ENCODE data around the gene INCENP. TPM values are rescaled to one million over a fixed set of nuclear protein-coding genes. Genes with fewer than 3 reads are reported as not detected.

Gene INCENP
- total and polyA plus RNA-seq, 2 of the 13 experiments (the other 11 are each of a cell fraction or from before 2014, with no cell fraction given): 14.1 to 37.3 TPM

DNA sequence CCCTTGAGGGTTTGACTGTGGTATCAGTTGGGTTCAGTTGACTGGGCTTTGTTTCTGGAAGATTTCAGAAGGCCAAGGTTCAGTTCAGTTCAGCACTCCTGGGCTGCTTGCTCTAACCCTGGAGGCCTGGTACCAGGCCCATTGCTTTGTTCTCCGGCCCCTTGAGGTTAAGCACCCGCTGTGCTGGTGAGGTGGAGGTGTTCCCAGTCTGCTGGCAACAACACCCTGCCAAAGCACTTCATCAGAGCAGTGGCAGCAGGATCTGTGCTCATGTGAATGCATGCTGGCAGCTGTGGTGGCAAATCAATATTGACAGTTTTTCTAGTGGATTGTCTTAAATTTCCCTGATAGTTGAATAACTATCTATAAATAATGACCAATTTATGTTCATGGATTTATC lies 62.4 kb downstream of the INCENP start:
- Histone ChIP-seq H3K4me3 (replicated peaks in 1 of 3; ENCODE audit: insufficient read depth in 1 of 3, low read depth in 2 of 3, low read length in 3 of 3) (no peak overlapping the region), H3K4me2 (ENCODE audit: low read depth, low read length) (no peak overlapping the region), H3K79me2 (ENCODE audit: insufficient read depth, low read length) (no peaks in the 10 kb centered on the region), H3K27ac (ENCODE audit: extremely low read length, insufficient read depth, low read length) (no peak overlapping the region), H2AFZ (ENCODE audit: low read length) (no peak overlapping the region), H3K27me3 (ENCODE audit: control insufficient read depth in 1 of 2, insufficient read depth in 2 of 2, low read length in 2 of 2) (peaks cover 0 to 51% of the 10 kb centered on the region in 2 experiments; a peak in 3 of 5 replicates), H3K9ac (ENCODE audit: insufficient read depth, low read depth, low read length) (no peak overlapping the region), H3K36me3 (replicated peaks in 1 of 2; ENCODE audit: control insufficient read depth in 1 of 2, insufficient read depth in 2 of 2, low read length in 2 of 2) (no peaks in the 10 kb centered on the region), H4K20me1 (ENCODE audit: insufficient read depth, low read length) (no peaks in the 10 kb centered on the region), H3K9me3 (ENCODE audit: low read length) (no peaks in the 10 kb centered on the region), H3K4me1 (ENCODE audit: insufficient read depth, low read length) (no peaks in the 10 kb centered on the region)
- in situ Hi-C loops (cut with HindIII; ENCODE audit: extremely low pct_ligation_motif_present, low pct_unique_long_range_greater_than_20kb) (no loop called here), intact Hi-C loops (cut with micrococcal nuclease; ENCODE audit: unreplicated experiment) (no loop called here)
- no peak for ATAC-seq
- no CpG with 5 or more reads among the region's 2 CpGs for WGBS (ENCODE audit: low lambda C conversion rate)
- FAIRE-seq: no peak
- DNase-seq (ENCODE audit: low spot score): no peak
- BruUV-seq (replicated peaks): no TSS peak
- ChIA-PET POLR2A (no interaction called here), CTCF (ENCODE audit: low intra/inter-chr PET ratio, low total read pairs) (no interaction called here)
- no peak for TF ChIP-seq ZNF264 (CRISPR knock-in tag; IDR thresholded peaks at IDR 0.05)
- TF ChIP-seq AHDC1 (CRISPR knock-in tag; IDR thresholded peaks at IDR 0.05; ENCODE audit: borderline replicate concordance): no peak
- TF ChIP-seq TIGD3 (CRISPR knock-in tag; IDR thresholded peaks at IDR 0.05; ENCODE audit: borderline replicate concordance): no peak
- no peak for TF ChIP-seq ZBTB39 (CRISPR knock-in tag; IDR thresholded peaks at IDR 0.05)
- TF ChIP-seq HMGA1 (CRISPR knock-in tag; conservative IDR thresholded peaks at IDR 0.05): no peak
- TF ChIP-seq, protein P1, sequence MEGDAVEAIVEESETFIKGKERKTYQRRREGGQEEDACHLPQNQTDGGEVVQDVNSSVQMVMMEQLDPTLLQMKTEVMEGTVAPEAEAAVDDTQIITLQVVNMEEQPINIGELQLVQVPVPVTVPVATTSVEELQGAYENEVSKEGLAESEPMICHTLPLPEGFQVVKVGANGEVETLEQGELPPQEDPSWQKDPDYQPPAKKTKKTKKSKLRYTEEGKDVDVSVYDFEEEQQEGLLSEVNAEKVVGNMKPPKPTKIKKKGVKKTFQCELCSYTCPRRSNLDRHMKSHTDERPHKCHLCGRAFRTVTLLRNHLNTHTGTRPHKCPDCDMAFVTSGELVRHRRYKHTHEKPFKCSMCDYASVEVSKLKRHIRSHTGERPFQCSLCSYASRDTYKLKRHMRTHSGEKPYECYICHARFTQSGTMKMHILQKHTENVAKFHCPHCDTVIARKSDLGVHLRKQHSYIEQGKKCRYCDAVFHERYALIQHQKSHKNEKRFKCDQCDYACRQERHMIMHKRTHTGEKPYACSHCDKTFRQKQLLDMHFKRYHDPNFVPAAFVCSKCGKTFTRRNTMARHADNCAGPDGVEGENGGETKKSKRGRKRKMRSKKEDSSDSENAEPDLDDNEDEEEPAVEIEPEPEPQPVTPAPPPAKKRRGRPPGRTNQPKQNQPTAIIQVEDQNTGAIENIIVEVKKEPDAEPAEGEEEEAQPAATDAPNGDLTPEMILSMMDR (CRISPR knock-in tag; IDR thresholded peaks at IDR 0.05): no peak

Data from HepG2 (cell line).